HG03558 (cell line): Measurements from ENCODE around the gene MED25.

Experiments
- ATAC-seq: cut with Tn5 transposase; IDR thresholded peaks from one replicate; pipeline ENCODE4 v1.9.1; 2021; ENCODE audit warnings: moderate number of reproducible peaks; ENCODE audit not compliant: unreplicated experiment; ENCODE audit errors: extremely low read depth

The MED25 gene

GRCh38 chr19:49855676-49856573, 37.8 kb downstream of the MED25 start:
- ATAC-seq, result no peak

- no peak for ATAC-seq
Measured at GRCh38 chr19:49856574-49857021, 38.5 kb downstream of the MED25 start.

- no peak for ATAC-seq
Measured at GRCh38 chr19:49857061-49857837, 39.2 kb downstream of the MED25 start.

- no peak for ATAC-seq
Measured at GRCh38 chr19:49857838-49858087, 39.7 kb downstream of the MED25 start.

- no peak for ATAC-seq
Measured at GRCh38 chr19:49858088-49858985, 40.2 kb downstream of the MED25 start.

GRCh38 chr19:49859682-49860335, 41.7 kb downstream of the MED25 start:
- no peak for ATAC-seq

- no peak for ATAC-seq
Measured at GRCh38 chr19:49860336-49861102, 42.4 kb downstream of the MED25 start.

- ATAC-seq, result no peak
Measured at GRCh38 chr19:49861107-49861506, 43.0 kb downstream of the MED25 start.

GRCh38 chr19:49861541-49862378, 43.7 kb downstream of the MED25 start:
- no peak for ATAC-seq

- ATAC-seq, result no peak
Measured at GRCh38 chr19:49862391-49863253, 44.5 kb downstream of the MED25 start.

GRCh38 chr19:49863254-49863934, 45.3 kb downstream of the MED25 start:
- no peak for ATAC-seq

GRCh38 chr19:49863935-49864320, 45.8 kb downstream of the MED25 start:
- no peak for ATAC-seq

- ATAC-seq, result no peak
Measured at GRCh38 chr19:49864890-49865289, 46.8 kb downstream of the MED25 start.

GRCh38 chr19:49866933-49867782, 49.1 kb downstream of the MED25 start, which contains the start of gene PNKP:
Gene PNKP (minus strand): TSS chr19:49867576. CDS start chr19:49867204, 372 bp downstream.
- no peak for ATAC-seq

- no peak for ATAC-seq
Measured at GRCh38 chr19:49869009-49869483, 51.0 kb downstream of the MED25 start.
